ENCODE results near the gene GPS1.
A peak's percentile ranks its signal among the peaks of the same experiment; 100 is the strongest.
"Not testable (repeated sequence)": the region's sequence is repeated elsewhere in the genome, so short reads cannot be mapped to it uniquely, and the experiment has no call there.

The GPS1 gene

DNA sequence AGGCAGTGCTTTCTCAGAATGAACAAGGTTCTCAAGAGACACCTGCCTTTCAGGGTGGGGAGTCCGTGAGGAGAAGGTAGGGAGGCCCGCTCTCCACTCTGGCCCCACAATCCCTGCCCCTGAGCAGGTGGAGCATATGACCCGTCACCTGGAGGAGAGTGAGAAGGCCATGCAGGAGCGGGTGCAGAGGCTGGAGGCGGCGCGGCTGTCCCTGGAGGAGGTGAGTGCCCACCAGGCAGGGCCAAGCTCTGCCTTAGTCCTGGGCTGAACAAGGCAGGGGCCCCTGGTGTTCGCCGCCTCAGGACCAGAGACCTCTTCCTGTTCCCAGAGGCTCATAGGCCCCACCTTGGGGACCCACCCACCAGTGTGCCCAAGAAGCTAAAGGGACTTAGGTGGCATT is 22.7 kb upstream of the GPS1 start:
- DNase-seq (ENCODE audit: low read depth), result no peak

DNA sequence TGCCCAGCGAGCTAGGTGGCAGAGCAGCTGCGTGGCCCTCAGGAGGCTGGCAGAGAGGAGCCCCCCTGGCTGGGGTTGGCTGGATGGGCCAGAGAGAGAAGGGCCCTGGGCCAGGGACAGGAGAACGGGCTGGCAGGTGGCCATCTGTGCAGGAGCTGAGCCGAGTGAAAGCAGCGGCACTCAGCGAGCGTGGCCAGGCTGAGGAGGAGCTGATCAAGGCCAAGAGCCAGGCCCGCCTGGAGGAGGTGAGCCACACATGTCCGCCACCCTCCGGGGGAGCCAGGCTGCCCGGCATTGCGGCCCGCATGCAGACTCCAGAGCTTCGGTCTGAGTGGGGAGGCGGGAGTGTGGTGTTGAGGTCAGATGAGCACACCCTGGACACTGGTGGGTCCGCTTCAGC is 22.3 kb upstream of the GPS1 start:
- DNase-seq (ENCODE audit: low read depth), result no peak

DNA sequence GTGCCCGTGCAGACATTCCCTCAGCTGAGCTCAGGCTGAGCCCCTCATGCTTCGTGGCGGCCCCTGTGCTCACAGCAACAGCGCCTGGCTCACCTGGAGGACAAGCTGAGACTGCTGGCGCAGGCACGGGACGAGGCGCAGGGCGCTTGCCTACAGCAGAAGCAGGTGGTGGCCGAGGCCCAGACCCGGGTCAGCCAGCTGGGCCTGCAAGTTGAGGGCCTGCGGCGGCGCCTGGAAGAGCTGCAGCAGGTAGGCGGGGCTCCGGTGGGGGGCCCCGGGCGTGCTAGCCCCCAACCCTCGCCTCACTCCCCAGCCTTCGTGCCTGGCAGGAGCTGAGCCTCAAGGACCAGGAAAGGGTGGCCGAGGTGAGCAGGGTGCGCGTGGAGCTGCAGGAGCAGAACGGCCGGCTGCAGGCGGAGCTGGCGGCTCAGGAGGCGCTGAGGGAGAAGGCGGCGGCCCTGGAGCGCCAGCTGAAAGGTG is 21.7 kb upstream of the GPS1 start:
- no peak for DNase-seq (ENCODE audit: low read depth)

DNA sequence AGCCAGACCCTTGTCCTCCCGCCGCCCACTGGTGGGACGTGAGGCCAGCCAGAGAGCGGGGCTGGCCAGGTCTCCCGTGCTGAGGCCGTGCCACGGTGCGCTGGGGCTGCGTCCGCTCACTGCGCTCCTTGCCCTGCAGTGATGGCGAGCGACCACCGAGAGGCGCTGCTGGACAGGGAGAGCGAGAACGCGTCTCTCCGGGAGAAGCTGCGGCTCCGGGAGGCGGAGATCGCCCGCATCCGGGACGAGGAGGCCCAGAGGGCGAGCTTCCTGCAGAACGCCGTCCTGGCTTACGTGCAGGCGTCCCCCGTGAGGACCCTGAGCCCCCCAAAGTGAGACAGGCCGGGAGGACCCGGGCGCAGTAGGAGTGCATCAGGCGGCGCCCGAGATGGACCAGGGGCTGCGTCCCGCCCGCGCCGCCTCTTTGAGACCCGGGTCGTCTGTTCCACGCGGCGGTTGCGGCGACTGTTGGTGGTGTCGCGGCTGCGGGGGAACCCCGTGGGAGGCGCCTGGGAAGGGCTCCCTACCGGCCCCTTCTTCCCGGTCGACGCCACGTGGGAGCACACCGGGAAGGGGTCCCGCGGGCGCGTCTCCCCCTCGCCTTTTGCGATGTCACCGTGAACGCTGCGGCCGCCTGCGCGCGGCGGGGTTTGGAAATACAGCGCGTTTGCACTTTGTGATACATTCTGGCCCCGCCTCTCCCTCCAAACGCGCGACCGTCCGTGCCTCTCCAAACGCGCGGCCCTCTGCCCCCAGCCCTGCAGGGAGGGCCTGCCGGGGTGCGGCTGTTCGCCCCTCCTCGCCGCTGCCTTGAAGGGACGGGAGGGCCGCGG is 21.0 kb upstream of the GPS1 start:
- peak; percentile 68 for DNase-seq (ENCODE audit: low read depth)

- DNase-seq (ENCODE audit: low read depth), result no peak
Observed at GRCh38 chr17:82031303-82031884, 20.3 kb upstream of the GPS1 start, which contains the start of gene RAC3. Gene RAC3, plus strand, starts transcription at chr17:82031678. Its CDS starts 84 bp downstream, at chr17:82031762.

DNA sequence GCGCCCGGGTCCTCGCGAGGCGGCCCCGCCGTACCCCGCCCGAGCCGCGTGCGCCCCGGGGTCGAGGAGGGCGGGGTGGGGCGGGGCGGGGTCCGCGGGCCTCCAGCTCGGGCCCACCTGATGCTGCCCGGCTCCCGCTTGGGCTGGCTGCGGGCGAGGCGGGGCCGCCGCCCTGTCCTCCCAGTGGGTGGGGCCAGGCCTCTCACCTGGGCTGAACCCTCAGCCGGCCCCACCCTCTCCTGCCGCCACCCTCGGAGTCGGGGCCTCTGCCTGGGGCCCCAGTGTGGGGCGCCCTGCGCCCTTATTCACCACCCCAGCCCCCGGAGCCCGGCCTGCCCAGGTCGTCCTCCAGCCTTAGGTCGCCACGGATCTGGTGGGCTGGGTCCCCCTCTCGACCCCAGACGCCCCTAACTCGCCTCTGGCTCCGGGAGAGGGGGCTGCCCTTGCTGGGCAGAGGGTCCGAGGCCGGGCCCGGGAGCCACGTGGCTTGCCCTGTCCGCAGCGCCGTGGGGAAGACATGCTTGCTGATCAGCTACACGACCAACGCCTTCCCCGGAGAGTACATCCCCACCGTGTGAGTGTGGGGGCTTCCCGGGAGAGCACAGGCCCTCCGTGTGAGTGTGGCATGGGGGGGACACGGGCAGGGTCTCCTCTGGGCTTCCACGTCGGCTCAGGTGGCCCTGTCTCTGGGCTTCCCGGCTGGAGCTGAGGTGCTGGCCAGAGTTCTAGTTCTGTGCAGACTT is 19.6 kb upstream of the GPS1 start:
- no peak for DNase-seq (ENCODE audit: low read depth)

DNA sequence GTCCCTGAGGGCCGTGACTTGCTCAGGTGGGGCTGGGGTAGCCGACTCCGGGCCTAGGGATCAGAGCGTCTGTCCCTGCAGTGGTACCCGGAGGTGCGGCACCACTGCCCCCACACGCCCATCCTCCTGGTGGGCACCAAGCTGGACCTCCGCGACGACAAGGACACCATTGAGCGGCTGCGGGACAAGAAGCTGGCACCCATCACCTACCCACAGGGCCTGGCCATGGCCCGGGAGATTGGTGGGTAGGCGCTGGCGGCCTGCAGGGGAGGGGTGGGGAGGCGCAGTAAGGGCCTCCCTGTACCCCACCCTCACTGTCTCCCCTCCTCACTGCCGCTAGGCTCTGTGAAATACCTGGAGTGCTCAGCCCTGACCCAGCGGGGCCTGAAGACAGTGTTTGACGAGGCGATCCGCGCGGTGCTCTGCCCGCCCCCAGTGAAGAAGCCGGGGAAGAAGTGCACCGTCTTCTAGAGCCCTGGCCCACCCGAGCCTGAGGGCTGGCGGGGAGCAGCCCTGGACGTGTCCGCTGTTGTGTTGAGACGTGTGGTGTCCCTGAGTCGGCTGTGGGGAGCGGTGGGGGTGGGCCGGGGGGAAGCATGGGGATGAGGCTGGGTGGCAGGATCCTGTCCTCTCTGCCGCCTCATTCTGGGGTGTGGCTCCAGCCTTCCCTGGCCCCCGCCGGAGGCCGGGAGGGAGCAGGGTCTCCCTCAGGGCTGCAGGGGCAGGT is 18.2 kb upstream of the GPS1 start:
- no peak for DNase-seq (ENCODE audit: low read depth)

GRCh38 chr17:82034371-82035011 is 17.2 kb upstream of the GPS1 start:
- DNase-seq (ENCODE audit: low read depth), result no peak

DNA sequence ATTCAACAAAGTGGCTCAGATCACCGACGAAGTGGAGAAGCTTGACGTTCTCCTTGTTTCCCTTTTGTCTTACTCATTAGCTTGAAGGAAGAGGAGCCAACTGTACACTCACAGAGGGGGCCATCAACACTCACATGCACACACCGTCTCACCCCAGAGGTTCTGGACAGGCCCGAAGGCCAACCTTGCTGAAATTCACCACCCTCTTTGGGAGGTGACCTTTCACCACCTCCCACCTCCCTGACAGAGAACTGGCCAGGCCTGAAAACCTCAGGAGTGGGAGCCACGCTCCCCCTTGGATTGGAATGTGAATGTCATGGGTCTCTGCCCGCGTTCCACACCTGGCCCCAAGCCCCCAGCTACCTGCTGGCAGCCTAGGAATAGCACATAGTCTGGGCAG is 16.2 kb upstream of the GPS1 start:
- no peak for DNase-seq (ENCODE audit: low read depth)

GRCh38 chr17:82035956-82036633 is 15.6 kb upstream of the GPS1 start:
- DNase-seq (ENCODE audit: low read depth), result no peak

DNA sequence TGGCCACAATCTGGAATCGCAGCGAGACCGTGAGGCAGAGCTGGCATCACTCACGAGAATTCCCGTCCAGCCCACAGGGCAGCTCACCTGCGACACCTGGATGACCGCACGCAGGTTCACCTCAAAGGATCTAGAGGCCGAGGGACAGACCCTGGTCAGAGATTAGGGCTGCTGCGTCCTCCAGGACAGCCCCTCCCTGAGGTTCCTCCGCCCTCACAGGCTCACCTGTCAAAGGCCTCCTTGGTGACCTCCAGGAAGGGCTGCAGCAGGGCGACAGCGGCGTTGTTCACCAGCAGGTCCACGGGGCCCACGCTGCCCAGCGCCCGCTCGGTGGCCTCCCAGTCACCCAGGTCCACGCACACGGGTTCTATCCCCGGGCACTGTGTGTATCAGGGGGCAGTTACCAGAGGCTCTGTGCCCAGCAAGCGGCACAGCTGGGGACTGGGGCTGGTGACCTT is 15.0 kb upstream of the GPS1 start:
- DNase-seq (ENCODE audit: low read depth), result no peak

DNA sequence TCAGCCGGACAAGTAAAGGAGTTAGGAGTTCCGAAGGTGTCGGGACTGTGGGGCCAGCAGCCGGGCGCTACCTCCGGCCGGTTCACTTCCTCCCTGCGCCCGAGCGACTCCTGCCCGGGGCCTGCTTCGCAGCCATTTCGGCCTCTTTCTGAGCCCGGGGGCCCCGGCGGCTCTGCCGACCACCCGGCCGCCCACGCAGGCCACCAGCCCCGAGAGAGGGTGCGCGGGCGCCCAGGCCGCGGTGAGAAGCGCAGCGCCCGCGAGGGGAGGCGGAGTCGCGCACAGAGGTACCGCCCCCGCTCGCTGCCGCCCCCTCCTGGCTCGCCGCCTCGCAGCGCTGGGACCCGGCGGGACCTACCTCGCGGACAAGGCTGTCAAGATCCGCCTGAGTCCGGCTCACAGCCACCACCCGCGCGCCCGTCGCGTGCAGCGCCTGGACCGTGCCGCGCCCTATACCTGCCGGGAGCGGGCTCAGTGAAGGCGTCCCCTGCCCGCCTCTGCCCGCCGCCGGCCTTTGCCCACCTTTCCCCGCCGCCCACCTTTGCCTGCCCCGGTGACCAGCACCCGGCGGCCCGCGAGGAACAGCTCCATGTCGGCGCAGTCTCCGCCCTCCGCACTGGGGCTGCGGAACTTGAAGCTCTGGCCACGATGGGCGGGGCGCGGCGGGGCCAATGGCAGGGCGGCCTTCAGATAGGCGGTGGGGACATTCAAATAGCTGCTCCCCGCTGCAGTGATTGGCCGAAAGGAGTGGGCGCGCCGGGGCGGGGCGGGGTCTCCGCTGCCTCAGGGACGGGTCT is 14.4 kb upstream of the GPS1 start, which contains the start of gene DCXR:
DCXR (minus strand) TSS at position 606 of the 797 bp plus-strand sequence; CDS start at position 591, 15 bp downstream.
- peak; percentile 95 for DNase-seq (ENCODE audit: low read depth)

- no peak for DNase-seq (ENCODE audit: low read depth)
Observed at GRCh38 chr17:82037889-82038195, 13.9 kb upstream of the GPS1 start.

DNA sequence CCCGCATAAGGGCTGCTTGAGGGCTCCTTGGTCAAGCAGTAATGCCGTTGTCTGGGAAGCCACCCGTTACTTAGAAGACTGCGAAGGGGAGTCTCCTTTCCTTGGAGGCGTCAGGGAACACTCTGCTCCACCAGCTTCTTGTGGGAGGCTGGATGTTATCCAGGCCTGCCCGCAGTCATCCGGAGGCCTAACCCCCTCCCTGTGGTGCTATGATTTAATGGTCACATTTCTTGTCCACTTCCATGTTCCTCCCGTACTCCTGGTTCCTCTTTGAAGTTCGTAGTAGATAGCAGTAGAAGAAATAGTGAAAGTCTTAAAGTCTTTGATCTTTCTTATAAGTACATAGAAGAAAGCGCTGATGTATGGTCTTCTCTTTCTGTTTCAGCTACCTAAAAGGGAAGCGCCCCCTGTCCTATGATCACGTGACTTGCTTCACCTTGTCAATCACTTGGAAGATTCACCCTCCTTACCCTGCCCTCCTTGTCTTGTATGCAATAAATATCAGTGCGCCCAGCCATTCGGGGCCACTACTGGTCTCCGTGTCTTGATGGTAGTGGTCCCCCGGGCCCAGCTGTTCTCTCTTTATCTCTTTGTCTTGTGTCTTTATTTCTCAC is 12.8 kb upstream of the GPS1 start:
- DNase-seq (ENCODE audit: low read depth), result not testable (repeated sequence)

- DNase-seq (ENCODE audit: low read depth), result no peak
Observed at GRCh38 chr17:82039695-82040299, 11.9 kb upstream of the GPS1 start.

GRCh38 chr17:82041144-82041814 is 10.4 kb upstream of the GPS1 start:
- no peak for DNase-seq (ENCODE audit: low read depth)

DNA sequence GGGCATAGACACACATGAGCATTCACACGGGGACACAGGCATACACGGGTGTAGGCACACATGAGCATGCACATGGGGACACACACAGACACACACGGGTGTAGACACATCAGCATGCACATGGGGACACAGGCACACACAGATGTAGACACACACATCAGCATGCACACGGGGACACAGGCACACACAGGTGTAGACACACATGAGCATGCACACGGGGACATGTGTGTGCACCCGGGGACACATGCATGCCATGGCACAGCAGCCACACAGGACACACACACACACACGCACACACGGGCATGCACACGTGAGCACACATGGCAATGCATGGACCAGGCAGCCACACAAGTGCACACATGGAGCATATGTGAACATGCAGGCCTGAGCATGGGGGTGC is 9.0 kb upstream of the GPS1 start:
- DNase-seq (ENCODE audit: low read depth), result no peak

GRCh38 chr17:82043507-82043906 is 8.2 kb upstream of the GPS1 start:
- no peak for DNase-seq (ENCODE audit: low read depth)
